CD4-positive, alpha-beta T cell (primary cell): ENCODE measurements around the gene NEU4. TPM values are rescaled to one million over a fixed set of nuclear protein-coding genes. Genes with fewer than 3 reads are reported as not detected.
A peak's percentile ranks its signal among the peaks of the same experiment; 100 is the strongest.
"Not testable (repeated sequence)": the region's sequence is repeated elsewhere in the genome, so short reads cannot be mapped to it uniquely, and the experiment has no call there.

Source experiments
- ATAC-seq: fragments of 200-7000 bp; cut with Tn5 transposase; one replicate; pipeline ENCODE4 v1.10.0; 2022; ENCODE audit warnings: mild to moderate bottlenecking; ENCODE audit not compliant: poor library complexity
- CTCF ChIA-PET: fragments of 350-600 bp; sonication (Branson Sonifier 250); formaldehyde crosslinking; loops from one replicate; lab custom pipeline; 2021; ENCODE audit warnings: antibody characterized with exemption, inconsistent platforms; lab: Charles Lee
- POLR2A ChIA-PET: fragments of 350-600 bp; sonication (Branson Sonifier 250); formaldehyde crosslinking; loops from one replicate; lab custom pipeline; 2021; ENCODE audit warnings: antibody characterized with exemption, inconsistent platforms; lab: Charles Lee
- DNase-seq, 14 experiments: peaks; one replicate each; pipeline ENCODE4 v3.0.0-alpha.2; 2013 to 2020; ENCODE audit warnings: mixed read lengths in 2 of 14
- H3K27ac ChIP-seq, 2 donors: one replicate each; pipeline versions ENCODE4 v1.5.1 to v1.7.0; 2013; ENCODE audit warnings: low read length in 2 of 2, low read depth in 1 of 2, mild to moderate bottlenecking in 1 of 2
- H3K27me3 ChIP-seq, 2 experiments: 1 replicate in 1 of 2; 2 replicates in 1 of 2; pipeline versions ENCODE4 v1.6.1 to v1.7.0; 2013; ENCODE audit warnings: low read length in 2 of 2, control low read depth in 1 of 2, mild to moderate bottlenecking in 1 of 2, moderate library complexity in 1 of 2; ENCODE audit not compliant: insufficient read depth in 2 of 2, control insufficient read depth in 1 of 2
- H3K36me3 ChIP-seq: one replicate; pipeline ENCODE4 v1.6.1; 2013; ENCODE audit warnings: low read length, control low read depth; ENCODE audit not compliant: insufficient read depth
- H3K4me1 ChIP-seq: one replicate; pipeline ENCODE4 v1.6.1; 2013; ENCODE audit warnings: low read length, control low read depth; ENCODE audit not compliant: insufficient read depth
- H3K4me3 ChIP-seq: one replicate; pipeline ENCODE4 v1.5.1; 2013; ENCODE audit warnings: mild to moderate bottlenecking, low read length, moderate library complexity
- H3K9me3 ChIP-seq, 2 experiments: 1 replicate in 1 of 2; 2 replicates in 1 of 2; pipeline versions ENCODE4 v1.6.1 to v1.7.0; 2013; ENCODE audit warnings: low read length in 2 of 2, mild to moderate bottlenecking in 2 of 2, control low read depth in 1 of 2, moderate library complexity in 1 of 2; ENCODE audit not compliant: control insufficient read depth in 1 of 2, insufficient read depth in 1 of 2
- H3K27ac Mint-ChIP-seq: one replicate; pipeline ENCODE4 v1.8.0; 2020; ENCODE audit warnings: mixed read lengths
- H3K27me3 Mint-ChIP-seq: one replicate; pipeline ENCODE4 v1.8.0; 2021; ENCODE audit warnings: mixed read lengths
- H3K36me3 Mint-ChIP-seq: one replicate; pipeline ENCODE4 v1.8.0; 2021; ENCODE audit warnings: low read depth, mixed read lengths
- H3K4me1 Mint-ChIP-seq: one replicate; pipeline ENCODE4 v1.8.0; 2021; ENCODE audit warnings: low read depth, mixed read lengths
- H3K4me3 Mint-ChIP-seq: one replicate; pipeline ENCODE4 v1.8.0; 2020; ENCODE audit warnings: mild to moderate bottlenecking, mixed read lengths
- H3K9me3 Mint-ChIP-seq: one replicate; pipeline ENCODE4 v1.8.0; 2020; ENCODE audit warnings: mixed read lengths
- CTCF ChIP-seq: fragments of 200-600 bp; IDR thresholded peaks from one replicate; pipeline ENCODE4 v1.8.0; 2022; ENCODE audit warnings: antibody characterized with exemption, mild to moderate bottlenecking
- intact Hi-C, 2 experiments: fragments of 100-400 bp; cut with DNase I in 1 of 2; cut with micrococcal nuclease in 1 of 2; formaldehyde crosslinking; loops; one replicate each; pipeline versions ENCODE4 v1.15.1 to v1.9.0; 2023 to 2025; cut with DNase I, micrococcal nuclease
- total RNA-seq, 174 experiments: library from RNA in 2 of 174; stranded (reverse) in 2 of 174; gene quantifications; one replicate each; pipeline ENCODE4 v1.2.3 and lab custom pipeline; 2021 to 2026

NEU4 gene
- total RNA-seq, 2 experiments from 2014 or later = 4.3 to 6.8 TPM

- Mint-ChIP-seq H3K36me3 (no peaks in the 10 kb centered on the region), H3K27ac (no peak overlapping the region), H3K4me3 (no peak overlapping the region), H3K9me3 (peaks cover 3% of the 10 kb centered on the region), H3K27me3 (no peaks in the 10 kb centered on the region), H3K4me1 (no peaks in the 10 kb centered on the region)
- ATAC-seq = no peak
- H3K4me1 ChIP-seq = no peaks in the 10 kb centered on the region
- CTCF ChIA-PET = no interaction called here
- no peak for TF ChIP-seq CTCF
- no peaks in the 10 kb centered on the region for H3K27me3 ChIP-seq
- no peak overlapping the region for H3K27ac ChIP-seq
- POLR2A ChIA-PET = no interaction called here
- H3K36me3 ChIP-seq = no peaks in the 10 kb centered on the region
- H3K9me3 ChIP-seq = peaks cover 0 to 6% of the 10 kb centered on the region in 2 experiments
- no peak overlapping the region for H3K4me3 ChIP-seq
- intact Hi-C loops = no loop called here
- no peak for DNase-seq
Measured at GRCh38 chr2:241780939-241781569, 27.9 kb upstream of the NEU4 start.

GRCh38 chr2:241782053-241782452 lies 26.9 kb upstream of the NEU4 start:
- DNase-seq, CTCF ChIA-PET, POLR2A ChIA-PET: not testable (repeated sequence)

GRCh38 chr2:241788135-241788534 lies 20.9 kb upstream of the NEU4 start:
- Mint-ChIP-seq H3K4me1 (no peaks in the 10 kb centered on the region), H3K36me3 (no peaks in the 10 kb centered on the region), H3K4me3 (no peak overlapping the region), H3K27ac (no peak overlapping the region), H3K9me3 (no peaks in the 10 kb centered on the region), H3K27me3 (no peaks in the 10 kb centered on the region)
- TF ChIP-seq CTCF = no peak
- Histone ChIP-seq H3K36me3 (no peaks in the 10 kb centered on the region), H3K27ac (no peak overlapping the region), H3K9me3 (no peaks in the 10 kb centered on the region), H3K27me3 (no peaks in the 10 kb centered on the region), H3K4me1 (no peaks in the 10 kb centered on the region), H3K4me3 (no peak overlapping the region)
- intact Hi-C loops = no loop called here
- CTCF ChIA-PET = interaction anchor here (1.0 to 1.9 kb wide), 2 partner anchors 25 to 54 kb away, joined by 4 to 7 read pairs; partner anchors contain the start of gene D2HGDH
- ATAC-seq = no peak
- POLR2A ChIA-PET = no interaction called here
- no peak for DNase-seq

More at GRCh38 chr2:241782053-241782452, 26.9 kb upstream of the NEU4 start:
- H3K27ac Mint-ChIP-seq, ATAC-seq, intact Hi-C loops, H3K36me3 Mint-ChIP-seq, H3K4me1 ChIP-seq, H3K36me3 ChIP-seq, H3K4me3 ChIP-seq, H3K27ac ChIP-seq, H3K9me3 ChIP-seq, H3K4me3 Mint-ChIP-seq, H3K9me3 Mint-ChIP-seq, H3K4me1 Mint-ChIP-seq, H3K27me3 ChIP-seq, H3K27me3 Mint-ChIP-seq: not testable (repeated sequence)

GRCh38 chr2:241788572-241788971 lies 20.4 kb upstream of the NEU4 start:
- ChIA-PET CTCF (interaction anchor here (1.0 to 1.9 kb wide), 2 partner anchors 25 to 54 kb away, joined by 4 to 7 read pairs; partner anchors contain the start of gene D2HGDH), POLR2A (no interaction called here)
- Histone ChIP-seq H3K27ac (no peak overlapping the region), H3K4me3 (no peak overlapping the region), H3K27me3 (no peaks in the 10 kb centered on the region), H3K36me3 (no peaks in the 10 kb centered on the region), H3K4me1 (no peaks in the 10 kb centered on the region), H3K9me3 (no peaks in the 10 kb centered on the region)
- Mint-ChIP-seq H3K27ac (no peak overlapping the region), H3K4me3 (no peak overlapping the region), H3K27me3 (no peaks in the 10 kb centered on the region), H3K9me3 (no peaks in the 10 kb centered on the region), H3K4me1 (no peaks in the 10 kb centered on the region), H3K36me3 (no peaks in the 10 kb centered on the region)
- intact Hi-C loops = no loop called here
- ATAC-seq = no peak
- peak in 2 of 14 experiments; percentile 22 to 42 for DNase-seq
- TF ChIP-seq CTCF = no peak

- ATAC-seq, H3K9me3 Mint-ChIP-seq, H3K4me3 ChIP-seq, H3K4me3 Mint-ChIP-seq, H3K4me1 Mint-ChIP-seq, H3K27ac Mint-ChIP-seq, H3K9me3 ChIP-seq, H3K27ac ChIP-seq, DNase-seq, POLR2A ChIA-PET, H3K36me3 ChIP-seq, intact Hi-C loops, H3K36me3 Mint-ChIP-seq, H3K4me1 ChIP-seq, CTCF ChIA-PET, H3K27me3 Mint-ChIP-seq, H3K27me3 ChIP-seq: not testable (repeated sequence)
Measured at GRCh38 chr2:241791385-241791784, 17.6 kb upstream of the NEU4 start.
